Iris pigment epithelial cell (primary cell): ENCODE measurements around the gene ESPNL.

ENCODE experiments used
- DNase-seq: peaks from one replicate; pipeline ENCODE4 v3.0.0-alpha.2; 2011; ENCODE audit warnings: low read depth

ESPNL gene

DNA sequence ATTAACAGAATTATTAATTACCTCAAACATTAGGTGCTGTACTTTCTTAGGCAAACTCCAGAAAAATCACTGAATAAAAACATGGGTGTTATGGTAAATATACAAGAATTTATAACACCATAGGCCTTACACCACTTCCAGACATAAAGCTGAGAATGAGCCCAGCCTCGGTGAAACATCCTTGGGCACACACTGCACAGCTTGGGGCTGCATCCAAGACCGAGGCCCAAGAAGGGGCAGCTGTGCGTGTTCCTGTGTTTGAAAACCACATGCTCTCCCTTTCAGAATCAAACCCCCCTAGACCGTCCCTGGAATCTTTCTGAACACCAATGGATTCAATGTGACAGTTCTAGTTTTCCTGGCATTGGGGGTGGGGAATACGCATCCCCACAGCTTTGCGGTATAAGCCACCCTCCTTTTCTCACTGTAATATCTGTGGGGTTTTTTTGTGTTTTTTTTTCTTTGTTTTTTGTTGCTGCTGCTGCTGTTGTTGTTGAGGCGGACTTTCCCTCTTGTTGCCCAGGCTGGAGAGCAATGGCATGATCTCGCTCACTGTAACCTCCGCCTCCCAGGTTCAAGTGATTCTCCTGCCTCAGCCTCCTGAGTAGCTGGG lies 71.5 kb downstream of the ESPNL start:
- no peak for DNase-seq

DNA sequence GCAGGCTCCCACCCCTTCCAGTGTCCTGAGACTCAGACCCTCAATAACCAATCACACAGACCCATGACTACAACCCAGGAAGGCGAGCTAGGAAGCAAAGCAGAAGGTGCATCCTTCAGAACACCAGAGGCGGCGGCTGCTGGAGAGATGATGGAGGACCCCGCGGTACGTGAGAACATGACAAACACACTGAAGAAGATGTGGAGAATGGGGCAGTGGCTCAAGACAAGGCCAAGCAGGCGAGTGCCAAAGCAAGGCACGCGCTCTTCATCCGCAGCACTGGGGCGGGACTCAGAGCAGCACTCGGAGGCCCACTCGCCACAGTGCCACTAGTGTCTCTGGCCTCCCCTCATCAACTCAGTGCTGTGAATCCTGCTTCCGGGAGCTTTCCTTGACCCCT lies 72.3 kb downstream of the ESPNL start:
- DNase-seq, result no peak

DNA sequence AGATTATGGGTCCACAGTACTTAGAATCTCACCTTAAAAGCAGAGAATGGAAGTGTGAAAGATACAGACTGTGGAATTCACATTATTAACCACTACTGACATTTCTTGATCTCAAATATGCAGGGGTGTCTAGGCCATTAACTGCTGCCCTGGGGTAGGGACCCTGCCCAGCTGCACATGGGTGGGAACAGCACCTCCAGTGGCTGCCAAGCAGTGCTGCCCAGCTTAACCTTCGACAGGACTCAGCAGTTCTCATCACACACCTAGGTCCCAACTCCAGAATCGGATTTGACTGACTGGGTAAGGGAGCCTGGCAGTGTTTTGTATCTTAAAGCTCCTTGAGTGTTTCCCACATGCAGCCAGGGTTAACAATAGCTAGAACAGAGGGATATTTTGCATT lies 73.6 kb downstream of the ESPNL start:
- DNase-seq, result no peak

DNA sequence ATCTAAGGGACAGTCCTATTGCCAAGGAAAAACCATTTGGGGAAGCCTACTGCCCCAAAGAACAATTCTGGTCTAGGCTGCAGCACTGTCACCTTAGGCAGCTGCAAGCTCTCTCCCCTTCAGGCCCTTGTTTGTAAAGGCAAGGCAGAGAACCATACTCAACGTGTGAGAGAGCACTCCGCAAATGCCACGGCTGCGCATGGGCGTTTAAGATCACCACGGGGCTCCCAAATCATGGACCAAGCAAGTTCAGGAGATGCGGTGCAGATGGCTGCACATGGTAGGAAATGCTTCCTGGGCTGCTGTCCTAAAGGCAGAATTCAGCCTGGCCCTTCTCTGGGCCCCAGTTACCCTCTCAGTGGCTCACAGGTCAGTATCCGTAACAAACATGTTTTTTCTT lies 74.2 kb downstream of the ESPNL start:
- no peak for DNase-seq

DNA sequence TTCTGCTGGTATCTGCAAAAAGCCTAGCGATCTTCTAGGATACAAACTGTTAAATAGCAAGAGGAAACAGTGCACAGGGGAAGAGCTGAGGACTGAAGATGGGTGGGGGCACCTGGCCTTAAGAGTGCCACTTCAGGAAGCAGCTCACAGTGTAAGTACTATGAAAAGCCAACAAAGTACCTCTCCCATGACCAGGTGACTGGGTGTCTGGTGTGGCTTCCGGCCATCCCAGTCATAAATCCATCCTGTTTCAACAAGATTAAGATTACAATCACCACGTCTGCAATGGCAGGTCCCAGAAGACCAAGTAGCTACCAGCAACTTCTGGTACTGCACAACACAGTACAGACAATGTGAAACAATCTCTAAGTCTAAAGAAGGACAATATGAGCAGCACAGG lies 74.6 kb downstream of the ESPNL start:
- no peak for DNase-seq

DNA sequence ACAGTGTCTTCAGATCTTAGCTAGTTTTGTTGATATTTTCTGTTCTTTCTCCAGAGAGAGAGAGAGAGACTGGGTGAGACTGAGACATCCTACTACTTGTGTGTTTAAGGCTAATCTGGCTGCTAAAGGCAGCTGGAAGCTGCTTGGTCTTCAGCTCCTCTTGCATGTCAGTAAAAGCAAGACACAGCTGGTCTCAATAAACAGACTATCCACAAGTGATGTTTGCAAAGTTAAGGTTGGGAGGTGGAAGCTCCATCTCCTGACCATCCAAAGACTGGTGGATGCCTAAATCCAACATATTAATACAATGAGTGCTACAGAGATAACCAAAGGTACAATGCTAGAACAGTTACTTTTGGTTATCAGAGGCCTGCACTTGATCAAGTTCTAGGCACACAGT lies 76.5 kb downstream of the ESPNL start:
- DNase-seq, result no peak

GRCh38 chr2:238180554-238180953 lies 80.4 kb downstream of the ESPNL start:
- DNase-seq, result no peak

DNA sequence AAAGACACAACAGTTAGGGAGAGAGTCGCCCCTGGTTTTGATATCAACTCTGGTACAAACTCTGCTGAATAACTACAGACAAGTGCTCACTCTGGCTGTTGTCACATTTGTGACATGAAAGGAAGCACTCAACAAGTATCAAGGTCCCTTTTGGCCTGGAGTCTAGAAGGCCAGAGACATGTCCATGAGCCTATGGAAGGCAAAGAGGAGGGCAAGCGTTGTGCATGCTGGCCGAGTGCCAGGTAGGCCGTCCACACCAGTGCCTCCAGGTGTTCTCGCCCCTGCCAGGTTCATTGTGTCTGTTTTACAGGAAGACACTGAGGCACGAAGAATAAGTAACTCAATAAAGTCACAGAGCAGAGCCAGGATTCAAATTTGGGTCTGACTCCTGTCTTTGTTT lies 82.2 kb downstream of the ESPNL start:
- DNase-seq, result no peak
